Activated gamma-delta T cell (primary cell): Measurements from ENCODE around the gene UMOD.

Experiments
- DNase-seq: peaks from one replicate; lab custom pipeline; 2025; lab: John Stamatoyannopoulos, UW

Gene UMOD

DNA sequence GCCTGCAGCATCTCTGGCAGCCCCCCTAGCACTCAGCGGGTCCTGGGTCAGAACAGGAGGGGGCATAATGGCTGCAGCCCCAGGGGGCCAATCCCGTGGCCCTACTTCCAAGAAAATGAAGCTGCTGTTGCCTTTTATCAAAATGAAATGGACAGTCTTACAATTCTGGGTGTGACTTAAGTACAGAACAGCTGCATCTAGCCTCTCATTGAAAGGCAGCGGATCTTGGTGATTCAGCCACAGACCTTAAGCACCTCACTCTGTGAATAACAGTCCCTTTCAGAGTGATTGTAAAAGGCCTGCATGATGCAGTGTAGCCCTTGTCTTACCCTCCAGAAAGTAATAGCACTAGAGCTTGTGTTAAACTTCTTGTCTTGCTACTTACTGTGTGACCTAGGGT lies 11.5 kb upstream of the UMOD start:
- DNase-seq = no peak

GRCh38 chr16:20363191-20363590 lies 10.7 kb upstream of the UMOD start:
- no peak for DNase-seq

- no peak for DNase-seq
Measured at GRCh38 chr16:20359997-20360396, 7.5 kb upstream of the UMOD start.

GRCh38 chr16:20355114-20355782 lies 2.7 kb upstream of the UMOD start:
- DNase-seq = no peak

- no peak for DNase-seq
Measured at GRCh38 chr16:20353379-20353778, 864 bp upstream of the UMOD start.

DNA sequence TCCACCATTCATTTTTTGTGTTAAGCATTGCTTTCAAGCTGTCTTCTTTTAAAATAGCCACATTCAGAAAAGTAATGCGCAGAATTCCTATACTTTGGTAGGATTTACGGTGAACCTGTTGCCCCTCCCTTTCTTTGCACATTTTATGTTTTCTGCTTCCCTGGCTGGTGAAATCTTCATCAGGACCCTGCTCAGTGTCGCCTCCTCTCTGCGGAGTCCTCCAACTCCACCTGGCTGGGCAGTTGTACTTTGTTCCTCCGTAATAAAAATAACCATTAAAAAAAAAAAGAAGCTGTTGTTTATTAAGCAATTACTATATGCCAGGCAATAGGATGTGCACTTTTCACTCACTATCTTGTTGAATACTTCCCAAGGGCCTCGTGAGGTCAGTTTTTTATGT lies 2.9 kb downstream of the UMOD start:
- no peak for DNase-seq

- no peak for DNase-seq
Measured at GRCh38 chr16:20348365-20349185, 3.9 kb downstream of the UMOD start.

- no peak for DNase-seq
Measured at GRCh38 chr16:20347666-20348364, 4.7 kb downstream of the UMOD start.

GRCh38 chr16:20344611-20345010 lies 7.9 kb downstream of the UMOD start:
- no peak for DNase-seq

DNA sequence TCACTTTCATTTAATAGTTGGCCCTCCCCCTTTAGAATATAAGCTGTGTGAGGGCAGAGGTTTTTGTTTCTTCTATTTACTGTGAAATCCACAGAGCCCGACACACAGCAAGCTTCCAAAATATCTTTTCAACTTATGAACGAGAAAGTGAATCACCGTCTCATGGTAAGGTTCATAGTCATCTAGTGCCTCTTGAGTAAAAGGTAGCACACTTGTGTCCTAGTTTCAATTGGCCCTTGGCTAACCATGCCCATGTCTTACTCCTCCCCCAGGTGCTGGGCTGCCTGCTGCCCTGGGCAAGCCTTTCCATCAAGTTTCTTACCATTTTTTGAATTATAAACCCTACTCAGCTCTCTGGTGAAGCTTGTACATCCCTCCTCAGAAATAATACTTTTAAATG lies 12.8 kb downstream of the UMOD start:
- no peak for DNase-seq

- no peak for DNase-seq
Measured at GRCh38 chr16:20336955-20337354, 15.6 kb downstream of the UMOD start.

DNA sequence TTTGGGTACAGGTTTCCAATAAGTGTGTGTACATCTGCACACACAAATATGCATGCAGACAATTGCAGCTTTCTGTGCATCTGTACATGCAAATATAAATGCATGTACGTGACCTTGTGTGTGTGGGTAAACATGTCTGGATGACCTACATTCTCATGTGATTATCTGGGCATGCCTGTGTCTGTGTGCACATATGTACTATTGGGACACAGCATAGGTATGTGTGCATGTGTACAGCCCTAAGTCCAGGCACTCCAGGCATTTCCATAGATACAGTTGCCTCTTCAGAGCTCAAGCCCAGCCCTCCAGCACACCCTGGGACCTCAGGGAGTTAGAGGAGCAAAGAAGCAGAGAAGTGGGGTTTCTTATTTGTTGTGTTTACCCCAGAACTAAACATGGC lies 18.1 kb downstream of the UMOD start:
- no peak for DNase-seq

DNA sequence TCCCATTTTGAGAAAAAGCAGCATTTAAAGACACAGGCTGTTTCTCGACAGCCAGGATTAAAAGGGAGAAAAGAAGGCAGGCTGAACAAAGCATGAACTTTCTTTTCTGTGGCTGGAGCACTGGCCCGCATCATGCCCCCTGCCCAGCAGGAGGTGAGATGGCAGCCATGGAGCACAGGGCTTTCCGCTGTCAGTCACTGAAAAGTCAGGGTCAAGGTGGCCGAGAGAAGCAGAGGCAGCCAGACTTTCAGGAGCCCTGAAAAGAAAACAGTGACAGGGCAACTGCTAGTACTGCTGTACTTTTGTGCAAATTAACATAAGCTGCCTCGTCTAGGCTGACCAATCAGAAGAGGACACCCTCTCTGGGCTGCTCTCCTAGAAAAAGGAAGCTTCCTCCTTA lies 19.4 kb downstream of the UMOD start:
- DNase-seq = no peak

DNA sequence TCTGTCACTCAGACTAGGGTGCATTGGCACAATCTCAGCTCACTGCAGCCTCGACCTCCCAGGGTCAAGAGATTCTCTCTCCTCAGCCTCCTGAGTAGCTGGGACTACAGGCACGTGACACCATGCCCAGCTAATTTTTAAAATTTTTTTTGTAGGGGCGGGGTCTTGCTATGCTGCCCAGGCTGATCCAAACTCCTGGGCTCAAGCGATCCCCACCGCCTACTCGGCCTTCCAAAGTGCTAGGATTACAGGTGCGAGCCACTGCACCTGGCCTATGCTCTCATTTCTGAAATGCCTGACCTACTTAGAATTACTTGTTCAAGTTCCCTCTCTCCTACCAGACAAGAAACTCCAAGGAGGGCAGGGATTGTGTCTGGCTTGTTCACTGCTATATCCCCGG lies 20.1 kb downstream of the UMOD start:
- no peak for DNase-seq

- DNase-seq = no peak
Measured at GRCh38 chr16:20331635-20332034, 20.9 kb downstream of the UMOD start.

GRCh38 chr16:20329392-20330138 lies 22.9 kb downstream of the UMOD start:
- DNase-seq = no peak

- no peak for DNase-seq
Measured at GRCh38 chr16:20327444-20328041, 25.0 kb downstream of the UMOD start, which contains the start of gene GP2. TSS of gene GP2 (minus strand) at chr16:20327513. CDS start at chr16:20326431, 1,082 bp downstream.

DNA sequence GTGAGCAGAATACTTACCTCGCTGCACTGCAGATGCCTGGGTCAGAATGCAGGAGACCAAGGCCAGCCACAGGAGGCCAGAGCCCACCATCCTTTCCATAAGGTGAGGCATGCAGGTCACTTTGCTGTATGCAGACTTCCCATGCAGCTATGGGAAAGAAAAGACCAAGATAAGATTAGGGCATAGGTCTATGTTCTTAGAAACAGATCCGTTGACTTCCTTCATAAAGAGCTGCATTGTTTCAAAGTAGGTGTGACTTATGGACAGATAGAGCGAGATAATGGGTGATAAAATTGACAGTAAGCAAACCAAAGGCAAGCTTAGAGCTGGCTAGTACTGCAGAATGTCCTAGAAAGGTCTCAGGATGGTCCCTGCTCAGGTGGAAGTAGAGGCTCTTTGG lies 26.2 kb downstream of the UMOD start:
- DNase-seq = no peak

DNA sequence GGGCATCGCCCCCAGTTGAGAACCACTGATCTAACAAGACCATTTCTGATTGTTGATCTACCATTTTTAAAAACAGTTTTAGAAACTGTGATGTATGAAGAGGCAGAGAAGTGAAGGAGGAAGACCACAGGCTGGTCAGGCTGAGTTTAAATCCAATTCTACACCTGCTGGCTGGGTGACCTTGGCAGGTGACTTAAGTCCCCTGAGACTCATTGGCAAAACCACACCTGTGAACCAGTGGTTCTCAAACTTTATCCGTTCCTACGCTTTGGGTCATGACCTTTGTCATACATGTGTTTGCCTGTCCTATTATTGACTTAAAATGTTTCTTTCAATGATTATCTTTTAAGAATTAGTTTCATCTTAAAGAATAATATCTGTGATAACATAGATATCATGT lies 27.5 kb downstream of the UMOD start:
- no peak for DNase-seq

- no peak for DNase-seq
Measured at GRCh38 chr16:20323591-20324117, 28.9 kb downstream of the UMOD start.

DNA sequence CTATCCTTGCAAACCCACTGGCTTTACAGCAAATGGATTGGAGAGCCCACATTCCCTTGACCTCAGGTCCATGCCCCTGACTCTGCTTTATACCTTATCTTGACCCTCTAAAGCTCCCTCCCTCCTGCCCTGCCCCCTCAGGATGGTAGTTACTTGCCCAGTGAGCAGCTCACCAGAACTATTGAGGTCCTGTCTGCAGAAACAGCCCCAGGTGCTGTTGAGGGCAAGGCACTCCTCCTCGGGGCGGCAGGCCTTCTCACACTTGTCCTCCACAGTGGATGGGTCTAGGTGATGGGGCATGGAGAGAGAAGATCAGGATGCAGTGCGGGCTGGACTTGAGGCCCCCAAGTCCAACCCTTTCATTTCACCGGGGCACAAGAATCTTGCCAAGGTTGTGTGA lies 29.8 kb downstream of the UMOD start:
- no peak for DNase-seq
